Esophagus squamous epithelium (tissue), 5 donors: ENCODE data around the gene NCKAP5. TPM values are rescaled to one million over a fixed set of nuclear protein-coding genes. Genes with fewer than 3 reads are reported as not detected.
A peak's percentile ranks its signal among the peaks of the same experiment; 100 is the strongest.

Source experiments
- DNase-seq: peaks from one replicate; lab custom pipeline; 2025; lab: John Stamatoyannopoulos, UW
- H3K27ac ChIP-seq, 4 donors: fragments of 200-600 bp; sonication (generic); one replicate each; pipeline ENCODE4 v1.5.1; 2016 to 2019; ENCODE audit warnings: mild to moderate bottlenecking in 1 of 4
- H3K27me3 ChIP-seq, 4 donors: fragments of 200-600 bp; sonication (generic); 1 replicate in 3 of 4; 2 replicates in 1 of 4; pipeline versions ENCODE4 v1.5.1 to v1.6.0; 2017 to 2021; ENCODE audit warnings: antibody characterized with exemption in 1 of 4
- H3K36me3 ChIP-seq, 3 donors: fragments of 200-600 bp; sonication (generic); one replicate each; pipeline ENCODE4 v1.5.1; 2016 to 2019
- H3K4me1 ChIP-seq, 3 donors: fragments of 200-600 bp; sonication (generic); one replicate each; pipeline ENCODE4 v1.5.1; 2017 to 2019
- H3K4me3 ChIP-seq, 4 donors: fragments of 200-600 bp; sonication (generic); 1 replicate in 3 of 4; 2 replicates in 1 of 4; pipeline ENCODE4 v1.5.1; 2016 to 2019; ENCODE audit warnings: mild to moderate bottlenecking in 2 of 4, moderate library complexity in 1 of 4
- H3K9me3 ChIP-seq, 3 donors: fragments of 200-600 bp; sonication (generic); one replicate each; pipeline ENCODE4 v1.5.1; 2016 to 2019
- CTCF ChIP-seq, 6 experiments: fragments of 450-650 bp in 4 of 6; fragments of 200-600 bp in 2 of 6; sonication (generic) in 2 of 6; IDR thresholded peaks; one replicate each; pipeline ENCODE4 v1.5.1; 2016 to 2019; ENCODE audit warnings: antibody characterized with exemption in 6 of 6, mild to moderate bottlenecking in 4 of 6, moderate library complexity in 4 of 6
- POLR2A ChIP-seq, 4 donors: fragments of 450-650 bp; IDR thresholded peaks; one replicate each; pipeline ENCODE4 v1.6.1; 2017; ENCODE audit warnings: antibody characterized with exemption in 4 of 4, mild to moderate bottlenecking in 4 of 4, moderate library complexity in 3 of 4
- whole genome bisulfite sequencing, 2 donors: methylation state at CpG; one replicate each; pipeline ENCODE4 v1.1.5; 2018; 5-methylcytosine and 5-hydroxymethylcytosine counted together
- intact Hi-C: fragments of 100-400 bp; cut with DNase I; formaldehyde crosslinking; loops from one replicate; pipeline ENCODE4 v1.15.0; 2022
- total RNA-seq, 4 donors: library from RNA; depleted of rRNA; stranded (reverse); fragments of >200 nt; gene quantifications; one replicate each; pipeline ENCODE4 v1.1.0, GENCODE V29; 2016
- donor health status: DM: yes; HTN: yes; CAD: no.

The NCKAP5 gene
- total RNA-seq, 4 donors from 2014 or later = 4.5 to 6.9 (median 5.3) TPM

DNA sequence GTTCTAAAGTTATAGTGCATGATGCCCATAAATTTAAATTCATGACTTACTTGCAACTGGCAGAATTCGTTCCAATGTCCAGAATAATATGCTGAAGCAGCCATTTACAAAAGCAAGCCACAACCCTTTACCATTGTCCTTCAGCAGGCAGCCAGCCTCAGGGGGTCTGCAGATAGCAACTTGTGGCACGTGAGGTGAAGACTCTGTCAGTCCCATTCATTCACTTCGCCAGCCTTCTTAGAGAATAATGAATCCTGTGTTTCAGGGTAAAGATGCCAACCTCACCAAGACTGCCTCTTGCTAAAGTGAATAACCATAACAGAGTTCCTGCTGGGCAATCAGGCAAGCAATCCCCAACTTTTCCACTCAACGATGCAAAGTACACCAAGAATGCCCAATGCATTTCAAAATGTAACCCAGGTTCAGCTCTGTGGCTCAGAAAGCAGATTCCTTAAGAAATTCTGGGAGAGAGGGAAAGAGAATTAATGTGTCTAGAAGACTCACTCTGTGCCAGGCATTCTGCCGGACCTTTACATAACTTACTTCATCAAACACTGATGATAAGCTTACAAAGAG, 315.4 kb downstream of the NCKAP5 start:
- H3K9me3 ChIP-seq = no peaks in the 10 kb centered on the region
- 76 to 91% methylated on average over 5 of the region's 5 CpGs for WGBS, 2 donors
- no peak overlapping the region for H3K4me3 ChIP-seq
- peaks cover 0 to 4% (median 0%) of the 10 kb centered on the region in 3 donors for H3K4me1 ChIP-seq
- TF ChIP-seq CTCF (IDR thresholded peaks at IDR 0.05) (no peak), POLR2A (IDR thresholded peaks at IDR 0.05) (no peak)
- intact Hi-C loops = no loop called here
- no peaks in the 10 kb centered on the region for H3K36me3 ChIP-seq
- no peak for DNase-seq
- no peak overlapping the region for H3K27ac ChIP-seq
- H3K27me3 ChIP-seq = no peaks in the 10 kb centered on the region

DNA sequence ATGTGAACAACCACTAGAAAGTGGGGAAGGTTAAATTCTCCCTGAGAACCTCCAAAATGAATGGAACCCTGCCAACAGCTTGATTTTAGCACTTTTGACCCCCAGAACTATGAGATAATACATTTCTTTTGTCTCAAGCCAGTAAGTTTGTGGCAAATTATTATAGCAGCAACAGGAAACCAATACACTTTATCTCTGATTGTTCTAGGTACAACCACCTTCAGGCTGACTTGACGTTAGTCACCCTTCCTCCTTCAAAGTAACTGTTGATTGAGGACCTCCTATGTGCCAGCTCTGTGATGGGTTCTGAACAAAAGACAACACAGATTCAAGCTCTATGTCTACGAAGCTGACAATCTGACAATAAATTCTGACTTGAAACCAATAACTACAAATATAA, 318.9 kb downstream of the NCKAP5 start:
- Histone ChIP-seq H3K27me3 (no peaks in the 10 kb centered on the region), H3K36me3 (no peaks in the 10 kb centered on the region), H3K4me3 (no peak overlapping the region), H3K4me1 (peaks cover 0 to 4% (median 0%) of the 10 kb centered on the region in 3 donors), H3K27ac (no peak overlapping the region), H3K9me3 (no peaks in the 10 kb centered on the region)
- TF ChIP-seq POLR2A (IDR thresholded peaks at IDR 0.05) (no peak), CTCF (IDR thresholded peaks at IDR 0.05) (no peak)
- 65 to 81% methylated on average over 2 of the region's 2 CpGs for WGBS, 2 donors
- DNase-seq = no peak
- intact Hi-C loops = no loop called here

GRCh38 chr2:133248264-133248663, 320.0 kb downstream of the NCKAP5 start:
- no peak for DNase-seq
- peaks cover 0 to 4% (median 0%) of the 10 kb centered on the region in 3 donors for H3K4me1 ChIP-seq
- intact Hi-C loops = no loop called here
- H3K27me3 ChIP-seq = no peaks in the 10 kb centered on the region
- H3K27ac ChIP-seq = no peak overlapping the region
- no peak for TF ChIP-seq CTCF (IDR thresholded peaks at IDR 0.05)
- no peak for TF ChIP-seq POLR2A (IDR thresholded peaks at IDR 0.05)
- no peaks in the 10 kb centered on the region for H3K9me3 ChIP-seq
- 77 to 86% methylated on average over 4 of the region's 4 CpGs for WGBS, 2 donors
- no peak overlapping the region for H3K4me3 ChIP-seq
- H3K36me3 ChIP-seq = no peaks in the 10 kb centered on the region

DNA sequence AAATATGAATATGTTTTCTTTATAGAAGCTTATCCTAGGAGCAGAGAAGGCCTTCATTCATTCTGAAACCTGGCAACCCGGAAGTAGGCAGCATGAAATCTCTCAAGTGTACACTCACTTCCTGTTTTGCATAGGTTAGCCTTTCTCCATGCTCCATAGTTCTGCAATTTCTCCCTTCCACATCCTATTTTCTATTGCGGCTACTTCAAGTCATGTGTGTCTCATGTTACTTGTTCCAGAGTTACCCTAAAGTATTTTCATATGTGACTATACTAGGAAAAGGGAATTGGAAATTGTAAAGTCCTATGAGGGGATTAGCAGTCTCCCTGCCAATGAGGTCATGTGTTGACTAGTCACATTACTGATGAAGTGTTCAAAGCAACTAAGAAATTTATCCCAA, 320.6 kb downstream of the NCKAP5 start:
- no peak for DNase-seq
- intact Hi-C loops = no loop called here
- no peak for TF ChIP-seq CTCF (IDR thresholded peaks at IDR 0.05)
- TF ChIP-seq POLR2A (IDR thresholded peaks at IDR 0.05) = no peak
- no peaks in the 10 kb centered on the region for H3K9me3 ChIP-seq
- H3K4me3 ChIP-seq = no peak overlapping the region
- H3K4me1 ChIP-seq = peaks cover 0 to 4% (median 0%) of the 10 kb centered on the region in 3 donors
- WGBS, 2 donors = 45 to 62% methylated on average over 2 of the region's 2 CpGs
- no peaks in the 10 kb centered on the region for H3K36me3 ChIP-seq
- H3K27me3 ChIP-seq = no peaks in the 10 kb centered on the region
- no peak overlapping the region for H3K27ac ChIP-seq

DNA sequence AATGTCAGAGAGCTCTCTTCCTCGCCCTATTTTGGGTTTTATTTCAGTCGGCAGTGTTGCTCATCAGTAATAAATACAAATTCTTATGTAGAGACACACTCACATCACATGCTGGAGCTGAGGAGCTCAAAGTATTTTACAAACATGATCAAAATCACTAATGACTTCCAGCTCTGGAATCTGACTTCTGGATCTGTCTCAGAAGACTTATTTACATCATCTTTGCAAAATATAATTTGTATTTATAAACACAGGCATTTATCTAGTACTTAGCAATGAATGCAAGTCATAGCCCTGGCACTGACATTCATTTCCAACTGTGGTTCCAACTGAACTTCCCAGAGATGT, 327.1 kb downstream of the NCKAP5 start:
- Histone ChIP-seq H3K4me1 (peaks cover 0 to 5% (median 0%) of the 10 kb centered on the region in 3 donors), H3K4me3 (peak overlapping the region in 2 of 4 donors; percentile 4 to 19), H3K9me3 (no peaks in the 10 kb centered on the region), H3K27ac (peak overlapping the region in 3 of 4 donors; percentile 2 to 57 (median 23)), H3K36me3 (no peaks in the 10 kb centered on the region), H3K27me3 (no peaks in the 10 kb centered on the region)
- intact Hi-C loops = no loop called here
- TF ChIP-seq POLR2A (IDR thresholded peaks at IDR 0.05) (no peak), CTCF (IDR thresholded peaks at IDR 0.05) (no peak)
- WGBS, 2 donors = 23 to 45% methylated on average over 2 of the region's 2 CpGs
- no peak for DNase-seq
